K562 (cell line): ENCODE data around the gene EGR1. TPM values are rescaled to one million over a fixed set of nuclear protein-coding genes. Genes with fewer than 3 reads are reported as not detected.
A peak's percentile ranks its signal among the peaks of the same experiment; 100 is the strongest.

Experiments
- ATAC-seq: fragments of 200-7000 bp; cut with Tn5 transposase; 3 replicates; pipeline ENCODE4 v1.9.1; 2020; ENCODE audit warnings: moderate library complexity
- BruUV-seq: library from RNA; stranded (reverse); fragments of 400-500 nt; replicated peaks from 2 replicates; lab custom pipeline; 2021; lab: Mats Ljungman, UMichigan
- CTCF ChIA-PET: fragments of 300-600 bp; formaldehyde crosslinking; extraction: SDS; loops from one replicate; lab custom pipeline; 2021; ENCODE audit warnings: low intra/inter-chr PET ratio; lab: Yijun Ruan, JAX
- POLR2A ChIA-PET: fragments of 300-600, 350-650 bp; sonication (Branson Sonifier 250); formaldehyde crosslinking; extraction: SDS; loops from one replicate; lab custom pipeline; 2021; ENCODE audit warnings: antibody characterized with exemption, inconsistent platforms; lab: Yijun Ruan, JAX
- DNase-seq, 4 experiments: peaks; one replicate each; pipeline versions ENCODE4 v3.0.0 to v3.0.0-alpha.2; 2011 to 2018; ENCODE audit warnings: low spot score in 3 of 4, mixed read lengths in 3 of 4; ENCODE audit errors: extremely low read depth in 1 of 4
- FAIRE-seq: peaks from 2 replicates; lab custom pipeline; 2011; peaks lifted over from hg19 to GRCh38; lab: Jason Lieb, UNC
- H2AFZ ChIP-seq: 2 replicates; pipeline ENCODE4 v1.6.0; 2011; ENCODE audit warnings: low read depth, low read length, control low read depth, inconsistent platforms
- H3K27ac ChIP-seq: fragments of 200-600 bp; 3 replicates; pipeline ENCODE4 v1.8.0; 2011; ENCODE audit warnings: low read depth, mild to moderate bottlenecking, control low read depth, inconsistent platforms, low read length, moderate library complexity, mixed read lengths; ENCODE audit errors: extremely low read depth
- H3K27me3 ChIP-seq, 2 experiments: fragments of 300-600 bp in 1 of 2; 2 replicates in 1 of 2; 3 replicates in 1 of 2; pipeline versions ENCODE4 v1.6.0 to v1.8.0; 2011; ENCODE audit warnings: inconsistent platforms in 2 of 2, low read length in 2 of 2, mild to moderate bottlenecking in 1 of 2, mixed read lengths in 1 of 2, moderate library complexity in 1 of 2; ENCODE audit not compliant: control insufficient read depth in 2 of 2, insufficient read depth in 2 of 2
- H3K36me3 ChIP-seq: fragments of 300-600 bp; 3 replicates; pipeline ENCODE4 v1.8.0; 2011; ENCODE audit warnings: mild to moderate bottlenecking, low read length, inconsistent platforms; ENCODE audit not compliant: control insufficient read depth, insufficient read depth
- H3K4me1 ChIP-seq, 2 experiments: fragments of 200-600 bp in 1 of 2; replicated peaks in 1 of 2; 2 replicates in 1 of 2; 3 replicates in 1 of 2; pipeline versions ENCODE4 v1.5.1 to v1.8.0; 2011; ENCODE audit warnings: inconsistent platforms in 2 of 2, low read length in 2 of 2, mild to moderate bottlenecking in 1 of 2, mixed read lengths in 1 of 2, moderate library complexity in 1 of 2; ENCODE audit not compliant: control insufficient read depth in 2 of 2, insufficient read depth in 2 of 2
- H3K4me2 ChIP-seq: 2 replicates; pipeline ENCODE4 v1.6.1; 2011; ENCODE audit warnings: low read length, control low read depth, inconsistent platforms, mixed read lengths; ENCODE audit not compliant: insufficient read depth
- H3K4me3 ChIP-seq: fragments of 200-600 bp; sonication (generic), shearing (Covaris generic); 2 replicates; pipeline ENCODE4 v1.5.1; 2016; ENCODE audit warnings: control low read depth, inconsistent platforms
- H3K79me2 ChIP-seq: fragments of 200-600 bp; 3 replicates; pipeline ENCODE4 v1.8.0; 2011; ENCODE audit warnings: low read length, inconsistent platforms; ENCODE audit not compliant: control insufficient read depth, insufficient read depth
- H3K9ac ChIP-seq, 2 experiments: 2 replicates each; pipeline versions ENCODE4 v1.6.0 to v1.6.1; 2011; ENCODE audit warnings: low read depth in 2 of 2, low read length in 2 of 2, control low read depth in 1 of 2, inconsistent platforms in 1 of 2, mild to moderate bottlenecking in 1 of 2, mixed read lengths in 1 of 2; ENCODE audit not compliant: insufficient read depth in 1 of 2
- H3K9me1 ChIP-seq: one replicate; pipeline ENCODE4 v1.6.0; 2011; ENCODE audit warnings: inconsistent platforms, mild to moderate bottlenecking, low read length, moderate library complexity; ENCODE audit not compliant: control insufficient read depth, insufficient read depth
- H3K9me3 ChIP-seq: replicated peaks from 2 replicates; pipeline ENCODE4 v1.5.1; 2011; ENCODE audit warnings: low read depth, low read length, inconsistent platforms; ENCODE audit not compliant: control insufficient read depth, insufficient read depth
- H4K20me1 ChIP-seq: replicated peaks from 2 replicates; pipeline ENCODE4 v1.6.1; 2011; ENCODE audit warnings: low read length, inconsistent platforms, mixed read lengths; ENCODE audit not compliant: control insufficient read depth, insufficient read depth
- ARID1B ChIP-seq: fragments of 450-650 bp; IDR thresholded peaks from 2 replicates; pipeline ENCODE4 v1.6.1; 2016; ENCODE audit warnings: antibody characterized with exemption, mild to moderate bottlenecking, inconsistent platforms
- BRCA1 ChIP-seq, 2 experiments: fragments of 450-650 bp in 1 of 2; sonication (generic) in 1 of 2; formaldehyde crosslinking in 1 of 2; IDR thresholded peaks; 2 replicates each; pipeline versions ENCODE4 v1.5.0 to v1.6.1; 2017 to 2020; ENCODE audit warnings: mild to moderate bottlenecking in 1 of 2, missing genetic modification reagents in 1 of 2
- CCNT2 ChIP-seq: IDR thresholded peaks from 2 replicates; pipeline ENCODE4 v1.6.1; 2011; ENCODE audit warnings: borderline replicate concordance, low read depth, mild to moderate bottlenecking, moderate library complexity, mixed read lengths, low read length; ENCODE audit not compliant: insufficient read length; ENCODE audit errors: extremely low read depth
- CREB1 ChIP-seq, 2 experiments: sonication (generic) in 1 of 2; formaldehyde crosslinking in 1 of 2; IDR thresholded peaks; 2 replicates each; pipeline versions ENCODE4 v1.6.1 to v1.8.0; 2012 to 2022; ENCODE audit warnings: inconsistent platforms in 1 of 2, mild to moderate bottlenecking in 1 of 2, missing genetic modification reagents in 1 of 2, moderate library complexity in 1 of 2
- FUS ChIP-seq: fragments of 200-400 bp; formaldehyde crosslinking; optimal IDR thresholded peaks from 2 replicates; pipeline ENCODE3; 2017; ENCODE audit warnings: low read depth, low read length
- GTF2A2 ChIP-seq: IDR thresholded peaks from 2 replicates; pipeline ENCODE4 v1.6.1; 2016; ENCODE audit warnings: mild to moderate bottlenecking, missing genetic modification characterization, missing compliant biosample characterization
- KAT7 ChIP-seq: sonication (generic); formaldehyde crosslinking; IDR thresholded peaks from 2 replicates; pipeline ENCODE4 v1.8.0; 2022; ENCODE audit warnings: missing genetic modification reagents, mild to moderate bottlenecking, borderline replicate concordance
- RBFOX2 ChIP-seq: fragments of 200-400 bp; formaldehyde crosslinking; IDR thresholded peaks from 2 replicates; pipeline ENCODE4 v1.6.1; 2017; ENCODE audit warnings: low read depth, mild to moderate bottlenecking, low read length, moderate library complexity
- SIRT6 ChIP-seq: IDR thresholded peaks from one replicate; pipeline ENCODE4 v1.6.1; 2012; ENCODE audit warnings: low read depth, mild to moderate bottlenecking, control low read depth, inconsistent platforms, low read length, moderate library complexity
- ZBTB1 ChIP-seq: sonication (generic); formaldehyde crosslinking; IDR thresholded peaks from 2 replicates; pipeline ENCODE4 v1.8.1; 2023; ENCODE audit warnings: missing genetic modification reagents, low read depth, mild to moderate bottlenecking, borderline replicate concordance
- ZNF224 ChIP-seq: sonication (generic); formaldehyde crosslinking; IDR thresholded peaks from 2 replicates; pipeline ENCODE4 v1.8.0; 2022; ENCODE audit warnings: mild to moderate bottlenecking, missing genetic modification reagents
- ZNF41 ChIP-seq: fragments of 250-450 bp; sonication (Bioruptor Pico); conservative IDR thresholded peaks from 2 replicates; pipeline ENCODE4 v1.4.0; 2020; ENCODE audit warnings: mild to moderate bottlenecking
- WGBS: fragments of 100-300 bp; shearing (Covaris generic); methylation state at CpG from one replicate; pipeline ENCODE4 v1.1.6; 2016; ENCODE audit warnings: low coverage, mixed read lengths; ENCODE audit not compliant: insufficient coverage; ENCODE audit errors: missing lambda C conversion rate; 5-methylcytosine and 5-hydroxymethylcytosine counted together
- in situ Hi-C: fragments of 300-500 bp; cut with MboI; formaldehyde crosslinking; loops from 4 replicates; pipeline ENCODE4 v1.15.0; 2018; ENCODE audit warnings: inconsistent platforms, mixed read lengths
- intact Hi-C: fragments of 100-400 bp; cut with micrococcal nuclease; formaldehyde crosslinking; loops from 2 replicates; pipeline ENCODE4 v1.14.2; 2022
- polyA plus RNA-seq, 8 experiments: library from polyadenylated mRNA; depleted of rRNA in 4 of 8; stranded (reverse) in 5 of 8; unstranded in 3 of 8; fragments of >200 nt; fragmentation: Nextera tagmentation in 2 of 8; fragmentation: Illumina TruSeq in 1 of 8; extraction: Ambion mirVana in 2 of 8; extraction: Trizol in 1 of 8; gene quantifications; 2 replicates each; pipeline versions ENCODE4 v1.2.1 to v1.2.3, GENCODE V29; 2011 to 2014; ENCODE audit warnings: inconsistent platforms in 1 of 8, missing spikeins in 1 of 8
- total RNA-seq, 7 experiments: library from RNA; depleted of rRNA in 6 of 7; stranded (reverse); fragments of >200 nt in 6 of 7; fragmentation: Illumina TruSeq in 2 of 7; extraction: Trizol in 2 of 7; gene quantifications; 2 replicates each; pipeline versions ENCODE4 v1.2.1 to v1.2.3, GENCODE V29; 2011 to 2021; ENCODE audit warnings: low replicate concordance in 1 of 7
- TF ChIP-seq, protein P1 (sequence below): sonication (generic); formaldehyde crosslinking; IDR thresholded peaks from 2 replicates; pipeline ENCODE4 v1.8.1; 2023; ENCODE audit warnings: mild to moderate bottlenecking, missing genetic modification reagents
- TF ChIP-seq, protein P2 (sequence below), 2 experiments: fragments of 450-650 bp in 1 of 2; IDR thresholded peaks; 2 replicates each; pipeline ENCODE4 v1.6.1; 2011 to 2017; ENCODE audit warnings: low read depth in 2 of 2, antibody characterized with exemption in 1 of 2, borderline replicate concordance in 1 of 2, low read length in 1 of 2, mild to moderate bottlenecking in 1 of 2, mixed read lengths in 1 of 2; ENCODE audit not compliant: control insufficient read depth in 1 of 2

The EGR1 gene
- total and polyA plus RNA-seq, 9 of the 15 experiments (the other 6 are each of a cell fraction or from before 2014, with no cell fraction given), result 1.3 to 132 (median 21.5) TPM

DNA sequence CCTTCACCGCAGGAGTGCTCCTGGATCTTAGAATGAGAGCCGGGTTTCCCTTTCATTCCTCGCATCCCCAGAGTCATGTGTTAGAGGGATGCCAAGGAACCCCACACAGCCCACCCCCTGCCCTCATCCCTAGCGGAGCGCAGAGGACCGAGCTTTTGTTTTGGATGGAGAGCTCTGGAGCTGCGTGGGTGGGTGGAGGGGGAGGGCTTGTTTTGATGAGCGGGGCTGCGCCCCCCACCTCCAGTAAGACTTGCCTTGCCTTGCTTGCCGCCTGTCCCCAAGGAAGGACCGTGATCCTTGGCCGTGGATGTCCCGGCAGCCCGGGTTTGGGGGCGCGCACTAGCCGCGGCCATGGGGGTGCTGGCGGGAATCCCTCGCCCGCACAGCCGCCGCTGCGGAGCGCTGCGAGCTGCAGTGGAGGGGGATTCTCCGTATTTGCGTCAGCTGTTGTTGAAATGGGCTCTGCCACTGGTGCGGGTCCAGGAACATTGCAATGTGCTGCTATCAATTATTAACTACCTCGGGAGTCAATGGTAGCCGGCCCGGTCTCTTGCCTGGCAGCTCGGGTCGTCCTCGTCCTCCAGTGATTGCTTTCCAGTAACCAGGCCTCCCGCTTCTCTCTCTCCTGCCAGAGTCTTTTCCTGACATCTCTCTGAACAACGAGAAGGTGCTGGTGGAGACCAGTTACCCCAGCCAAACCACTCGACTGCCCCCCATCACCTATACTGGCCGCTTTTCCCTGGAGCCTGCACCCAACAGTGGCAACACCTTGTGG lies 1.0 kb downstream of the EGR1 start:
- DNase-seq (peak in 3 of 4 experiments; percentile 47 to 51 (median 50)), ATAC-seq (no peak), FAIRE-seq (no peak)
- TSS peak; percentile 38 for BruUV-seq
- intact Hi-C loops (no loop called here), in situ Hi-C loops (no loop called here)
- peaks cover 29% of the 10 kb centered on the region for H4K20me1 ChIP-seq
- no peak overlapping the region for H2AFZ ChIP-seq
- 67% methylated on average over 39 of the region's 39 CpGs for WGBS
- H3K36me3 ChIP-seq, result peaks cover 30% of the 10 kb centered on the region
- peak overlapping the region; percentile 90 for H3K4me3 ChIP-seq
- no peaks in the 10 kb centered on the region for H3K9me3 ChIP-seq
- POLR2A ChIA-PET, result interaction anchor here (0.6 to 4.0 kb wide), 25 partner anchors 8 to 135 kb away, joined by 3 to 46 read pairs (median 6); partner anchors contain the start of genes CDC25C, ETF1 and HSPA9
- H3K4me1 ChIP-seq, result peaks cover 16 to 46% of the 10 kb centered on the region in 2 experiments
- H3K9me1 ChIP-seq, result peaks cover 22% of the 10 kb centered on the region
- H3K79me2 ChIP-seq, result peaks cover 33% of the 10 kb centered on the region
- H3K27me3 ChIP-seq, result no peaks in the 10 kb centered on the region
- peak overlapping the region; percentile 86 for H3K4me2 ChIP-seq
- CTCF ChIA-PET, result no interaction called here
- H3K9ac ChIP-seq, result peak overlapping the region; percentile 95 to 97
- peak overlapping the region; percentile 48; the same call in 2 of the 3 replicates for H3K27ac ChIP-seq
- TF ChIP-seq ZBTB1 (CRISPR knock-in tag) (no peak), ARID1B (no peak), FUS (peak; percentile 93), CCNT2 (peak; percentile 73), ZNF224 (0 out of 2 replicates have a peak, but pooled peaks have one; percentile 51), KAT7 (CRISPR knock-in tag) (peak; percentile 28; the same call in 1 of the 2 replicates), CREB1 (IDR thresholded peaks at IDR 0.05) (peak; percentile 29; the same call in 1 of the 2 replicates), CREB1 (CRISPR knock-in tag; IDR thresholded peaks at IDR 0.05) (no peak; the same call in 1 of the 2 replicates), BRCA1 (IDR thresholded peaks at IDR 0.05) (no peak), BRCA1 (CRISPR knock-in tag; IDR thresholded peaks at IDR 0.05) (peak; percentile 65; the same call in 1 of the 2 replicates), ZNF41 (CRISPR knock-in tag) (no peak), SIRT6 (peak; percentile 96), GTF2A2 (tag) (no peak), RBFOX2 (peak; percentile 9)
- TF ChIP-seq, protein P1, sequence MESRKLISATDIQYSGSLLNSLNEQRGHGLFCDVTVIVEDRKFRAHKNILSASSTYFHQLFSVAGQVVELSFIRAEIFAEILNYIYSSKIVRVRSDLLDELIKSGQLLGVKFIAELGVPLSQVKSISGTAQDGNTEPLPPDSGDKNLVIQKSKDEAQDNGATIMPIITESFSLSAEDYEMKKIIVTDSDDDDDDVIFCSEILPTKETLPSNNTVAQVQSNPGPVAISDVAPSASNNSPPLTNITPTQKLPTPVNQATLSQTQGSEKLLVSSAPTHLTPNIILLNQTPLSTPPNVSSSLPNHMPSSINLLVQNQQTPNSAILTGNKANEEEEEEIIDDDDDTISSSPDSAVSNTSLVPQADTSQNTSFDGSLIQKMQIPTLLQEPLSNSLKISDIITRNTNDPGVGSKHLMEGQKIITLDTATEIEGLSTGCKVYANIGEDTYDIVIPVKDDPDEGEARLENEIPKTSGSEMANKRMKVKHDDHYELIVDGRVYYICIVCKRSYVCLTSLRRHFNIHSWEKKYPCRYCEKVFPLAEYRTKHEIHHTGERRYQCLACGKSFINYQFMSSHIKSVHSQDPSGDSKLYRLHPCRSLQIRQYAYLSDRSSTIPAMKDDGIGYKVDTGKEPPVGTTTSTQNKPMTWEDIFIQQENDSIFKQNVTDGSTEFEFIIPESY (CRISPR knock-in tag), result peak; percentile 94
- TF ChIP-seq, protein P2, sequence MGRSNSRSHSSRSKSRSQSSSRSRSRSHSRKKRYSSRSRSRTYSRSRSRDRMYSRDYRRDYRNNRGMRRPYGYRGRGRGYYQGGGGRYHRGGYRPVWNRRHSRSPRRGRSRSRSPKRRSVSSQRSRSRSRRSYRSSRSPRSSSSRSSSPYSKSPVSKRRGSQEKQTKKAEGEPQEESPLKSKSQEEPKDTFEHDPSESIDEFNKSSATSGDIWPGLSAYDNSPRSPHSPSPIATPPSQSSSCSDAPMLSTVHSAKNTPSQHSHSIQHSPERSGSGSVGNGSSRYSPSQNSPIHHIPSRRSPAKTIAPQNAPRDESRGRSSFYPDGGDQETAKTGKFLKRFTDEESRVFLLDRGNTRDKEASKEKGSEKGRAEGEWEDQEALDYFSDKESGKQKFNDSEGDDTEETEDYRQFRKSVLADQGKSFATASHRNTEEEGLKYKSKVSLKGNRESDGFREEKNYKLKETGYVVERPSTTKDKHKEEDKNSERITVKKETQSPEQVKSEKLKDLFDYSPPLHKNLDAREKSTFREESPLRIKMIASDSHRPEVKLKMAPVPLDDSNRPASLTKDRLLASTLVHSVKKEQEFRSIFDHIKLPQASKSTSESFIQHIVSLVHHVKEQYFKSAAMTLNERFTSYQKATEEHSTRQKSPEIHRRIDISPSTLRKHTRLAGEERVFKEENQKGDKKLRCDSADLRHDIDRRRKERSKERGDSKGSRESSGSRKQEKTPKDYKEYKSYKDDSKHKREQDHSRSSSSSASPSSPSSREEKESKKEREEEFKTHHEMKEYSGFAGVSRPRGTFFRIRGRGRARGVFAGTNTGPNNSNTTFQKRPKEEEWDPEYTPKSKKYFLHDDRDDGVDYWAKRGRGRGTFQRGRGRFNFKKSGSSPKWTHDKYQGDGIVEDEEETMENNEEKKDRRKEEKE (IDR thresholded peaks at IDR 0.05; ENCODE audit: borderline replicate concordance in 1 of 2, control insufficient read depth in 1 of 2, low read depth in 2 of 2, low read length in 1 of 2), result peak in 1 of 2 experiments; percentile 91; a peak in 2 of 4 replicates
